PFSK-1 (cell line): Measurements from ENCODE around the gene RSF1.

Source experiments
- FOXP2 ChIP-seq: optimal IDR thresholded peaks from 2 replicates; pipeline ENCODE3; 2011; ENCODE audit warnings: borderline replicate concordance, control low read depth, inconsistent platforms; ENCODE audit not compliant: insufficient read depth; ENCODE audit errors: extremely low read length, extremely low read depth
- POLR2AphosphoS5 ChIP-seq: IDR thresholded peaks from 2 replicates; pipeline ENCODE4 v1.6.1; 2012; ENCODE audit warnings: low read depth, mild to moderate bottlenecking, control low read depth, low read length, moderate library complexity
- REST ChIP-seq, 2 experiments: IDR thresholded peaks; 2 replicates each; pipeline versions ENCODE4 v1.6.1 to v1.8.0; 2011 to 2012; ENCODE audit warnings: low read depth in 2 of 2, low read length in 2 of 2, control low read depth in 1 of 2, inconsistent platforms in 1 of 2, mild to moderate bottlenecking in 1 of 2, moderate library complexity in 1 of 2; ENCODE audit not compliant: insufficient read depth in 1 of 2
- SIN3A ChIP-seq: IDR thresholded peaks from 2 replicates; pipeline ENCODE4 v1.6.1; 2012; ENCODE audit warnings: mild to moderate bottlenecking, low read length, moderate library complexity, borderline replicate concordance; ENCODE audit not compliant: insufficient read depth
- TAF1 ChIP-seq: IDR thresholded peaks from 2 replicates; pipeline ENCODE4 v1.6.1; 2012; ENCODE audit warnings: low read length, control low read depth, borderline replicate concordance; ENCODE audit not compliant: insufficient read depth

- TF ChIP-seq POLR2AphosphoS5 (no peak), TAF1 (no peak), SIN3A (no peak), REST (IDR thresholded peaks at IDR 0.05; ENCODE audit: insufficient read depth in 1 of 2, low read depth in 2 of 2, low read length in 2 of 2) (no peak), FOXP2 (no peak)
Measured at GRCh38 chr11:77775936-77776335, 44.6 kb downstream of the RSF1 start.
